HFFc6 (cell line): ENCODE measurements around the gene SYNJ2. TPM values are rescaled to one million over a fixed set of nuclear protein-coding genes. Genes with fewer than 3 reads are reported as not detected.
A peak's percentile ranks its signal among the peaks of the same experiment; 100 is the strongest.
"Not testable (repeated sequence)": the region's sequence is repeated elsewhere in the genome, so short reads cannot be mapped to it uniquely, and the experiment has no call there.

Experiments used
- DNase-seq: peaks from one replicate; pipeline ENCODE4 v3.0.0-alpha.2; 2018
- H3K27ac Mint-ChIP-seq: 2 replicates; pipeline ENCODE4 v1.8.0; 2020; ENCODE audit warnings: mild to moderate bottlenecking, mixed read lengths
- H3K27me3 Mint-ChIP-seq: 2 replicates; pipeline ENCODE4 v1.8.0; 2021; ENCODE audit warnings: mild to moderate bottlenecking, moderate library complexity, mixed read lengths; ENCODE audit not compliant: insufficient read depth
- H3K36me3 Mint-ChIP-seq: 2 replicates; pipeline ENCODE4 v1.8.0; 2021; ENCODE audit warnings: low read depth, mixed read lengths
- H3K4me1 Mint-ChIP-seq: 2 replicates; pipeline ENCODE4 v1.8.0; 2020; ENCODE audit warnings: low read depth, mixed read lengths
- H3K4me3 Mint-ChIP-seq: 2 replicates; pipeline ENCODE4 v1.8.0; 2020; ENCODE audit warnings: mild to moderate bottlenecking, moderate library complexity, mixed read lengths
- H3K9me3 Mint-ChIP-seq: 2 replicates; pipeline ENCODE4 v1.8.0; 2020; ENCODE audit warnings: mild to moderate bottlenecking, mixed read lengths
- total RNA-seq, 6 experiments: library from RNA; stranded (reverse); fragmentation: NEBNext Ultra II Directional; extraction: Animal tissue kit (Norgen Biotek cat#: 25700); gene quantifications; 2 replicates in 1 of 6; 3 replicates in 5 of 6; pipeline ENCODE4 v1.2.3, GENCODE V29; 2021
- TF ChIP-seq, protein P1 (sequence below): fragments of 200-600 bp; sonication (generic); IDR thresholded peaks from 2 replicates; pipeline ENCODE4 v1.5.0; 2021; ENCODE audit warnings: antibody characterized with exemption, mild to moderate bottlenecking

The SYNJ2 gene
- total RNA-seq, 6 experiments from 2014 or later: 31.8 to 46.4 (median 41.3) TPM

- Mint-ChIP-seq H3K4me3 (no peak overlapping the region), H3K9me3 (no peaks in the 10 kb centered on the region; the same call in 1 of the 2 replicates), H3K27me3 (peaks cover 2% of the 10 kb centered on the region; the same call in 1 of the 2 replicates), H3K36me3 (peaks cover 10% of the 10 kb centered on the region; the same call in 1 of the 2 replicates), H3K4me1 (peaks cover 23% of the 10 kb centered on the region), H3K27ac (no peak overlapping the region)
- TF ChIP-seq, protein P1, sequence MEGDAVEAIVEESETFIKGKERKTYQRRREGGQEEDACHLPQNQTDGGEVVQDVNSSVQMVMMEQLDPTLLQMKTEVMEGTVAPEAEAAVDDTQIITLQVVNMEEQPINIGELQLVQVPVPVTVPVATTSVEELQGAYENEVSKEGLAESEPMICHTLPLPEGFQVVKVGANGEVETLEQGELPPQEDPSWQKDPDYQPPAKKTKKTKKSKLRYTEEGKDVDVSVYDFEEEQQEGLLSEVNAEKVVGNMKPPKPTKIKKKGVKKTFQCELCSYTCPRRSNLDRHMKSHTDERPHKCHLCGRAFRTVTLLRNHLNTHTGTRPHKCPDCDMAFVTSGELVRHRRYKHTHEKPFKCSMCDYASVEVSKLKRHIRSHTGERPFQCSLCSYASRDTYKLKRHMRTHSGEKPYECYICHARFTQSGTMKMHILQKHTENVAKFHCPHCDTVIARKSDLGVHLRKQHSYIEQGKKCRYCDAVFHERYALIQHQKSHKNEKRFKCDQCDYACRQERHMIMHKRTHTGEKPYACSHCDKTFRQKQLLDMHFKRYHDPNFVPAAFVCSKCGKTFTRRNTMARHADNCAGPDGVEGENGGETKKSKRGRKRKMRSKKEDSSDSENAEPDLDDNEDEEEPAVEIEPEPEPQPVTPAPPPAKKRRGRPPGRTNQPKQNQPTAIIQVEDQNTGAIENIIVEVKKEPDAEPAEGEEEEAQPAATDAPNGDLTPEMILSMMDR: no peak
- no peak for DNase-seq
These were observed 14.6 kb upstream of the SYNJ2 start for GRCh38 chr6:157967020-157967419.

- no peaks in the 10 kb centered on the region; the same call in 1 of the 2 replicates for H3K9me3 Mint-ChIP-seq
- no peak for DNase-seq
- peaks cover 23% of the 10 kb centered on the region for H3K4me1 Mint-ChIP-seq
- TF ChIP-seq, protein P1: no peak
- no peak overlapping the region for H3K4me3 Mint-ChIP-seq
- H3K36me3 Mint-ChIP-seq: peaks cover 10% of the 10 kb centered on the region; the same call in 1 of the 2 replicates
- peaks cover 2% of the 10 kb centered on the region; the same call in 1 of the 2 replicates for H3K27me3 Mint-ChIP-seq
- no peak overlapping the region for H3K27ac Mint-ChIP-seq
These were observed 14.2 kb upstream of the SYNJ2 start for GRCh38 chr6:157967486-157967885.

DNA sequence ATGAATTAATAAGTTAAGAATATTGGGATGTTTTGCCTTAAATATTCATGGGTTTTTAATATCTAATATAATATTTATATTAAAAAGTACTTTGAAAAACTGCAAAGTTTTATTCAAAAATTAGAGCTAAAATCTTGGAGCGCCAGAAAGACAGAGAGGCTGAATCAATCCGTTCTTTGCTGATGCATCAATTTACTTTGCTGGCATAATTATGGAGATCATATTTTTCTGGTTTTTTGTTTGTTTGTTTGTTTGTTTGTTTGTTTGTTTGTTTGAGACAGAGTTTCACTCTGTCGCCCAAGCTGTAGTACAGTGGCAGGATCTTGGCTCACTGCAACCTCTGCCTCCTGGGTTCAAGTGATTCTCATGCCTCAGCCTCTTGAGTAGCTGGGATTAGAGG, 9.5 kb upstream of the SYNJ2 start:
- not testable (repeated sequence) for H3K4me3 Mint-ChIP-seq, DNase-seq, H3K36me3 Mint-ChIP-seq, H3K9me3 Mint-ChIP-seq, H3K27me3 Mint-ChIP-seq, H3K27ac Mint-ChIP-seq
- peaks cover 23% of the 10 kb centered on the region for H3K4me1 Mint-ChIP-seq

DNA sequence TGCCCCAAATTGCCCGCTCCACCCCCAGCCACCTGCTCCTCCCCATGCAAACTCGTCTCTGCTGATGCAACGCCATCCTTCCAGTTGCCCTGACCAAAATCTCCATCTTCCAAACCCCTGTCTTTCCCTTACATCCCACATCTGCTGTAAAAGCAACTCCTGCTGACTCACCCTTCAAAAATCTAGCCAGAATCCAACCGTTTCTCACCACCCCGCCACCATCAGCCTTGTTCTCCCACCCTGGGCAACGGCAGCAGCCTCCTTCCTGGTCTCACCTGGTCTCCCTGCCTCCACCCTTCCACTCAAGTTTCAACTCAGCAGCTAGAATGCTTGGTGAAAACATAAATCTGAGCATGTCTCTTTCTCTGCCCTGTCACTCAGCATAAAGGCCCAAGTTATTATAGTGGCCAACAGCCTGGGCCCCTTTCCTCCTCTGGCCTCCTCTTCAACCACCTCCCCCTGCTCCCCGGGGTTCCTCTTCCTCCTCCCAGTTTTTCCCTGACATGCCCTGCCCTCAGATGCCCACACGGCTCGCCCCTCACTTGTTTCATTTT, 7.2 kb upstream of the SYNJ2 start:
- Mint-ChIP-seq H3K36me3 (no peaks in the 10 kb centered on the region), H3K9me3 (no peaks in the 10 kb centered on the region), H3K27me3 (peaks cover 2% of the 10 kb centered on the region), H3K4me3 (no peak overlapping the region), H3K27ac (no peak overlapping the region), H3K4me1 (peaks cover 15% of the 10 kb centered on the region)
- peak; percentile 22 for DNase-seq
- TF ChIP-seq, protein P1: no peak

- Mint-ChIP-seq H3K4me1 (peaks cover 16% of the 10 kb centered on the region), H3K27ac (no peak overlapping the region)
These were observed 6.7 kb upstream of the SYNJ2 start for GRCh38 chr6:157974967-157975366.

DNA sequence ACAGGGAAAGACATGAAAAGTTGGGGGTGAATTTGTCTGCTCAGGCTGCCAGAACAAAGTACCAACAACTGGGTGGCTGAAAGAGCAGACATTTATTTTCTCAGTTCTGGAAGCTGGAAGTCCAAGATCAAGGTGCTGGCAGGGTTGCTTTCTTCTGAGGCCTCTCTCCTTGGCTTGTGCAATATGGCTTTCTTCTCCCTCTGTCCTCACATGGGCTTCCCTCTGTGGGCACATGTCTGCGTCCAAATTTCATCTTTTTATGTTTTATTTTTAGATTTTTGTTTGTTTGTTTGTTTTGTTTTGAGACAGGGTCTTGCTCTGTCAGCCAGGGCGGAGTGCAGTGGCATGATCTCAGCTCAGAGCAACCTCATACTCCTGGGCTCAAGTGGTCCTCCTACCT, 6.2 kb upstream of the SYNJ2 start:
- H3K27ac Mint-ChIP-seq: no peak overlapping the region
- no peak overlapping the region for H3K4me3 Mint-ChIP-seq
- no peaks in the 10 kb centered on the region for H3K36me3 Mint-ChIP-seq
- peaks cover 21% of the 10 kb centered on the region for H3K4me1 Mint-ChIP-seq
- DNase-seq: no peak
- TF ChIP-seq, protein P1: no peak
- H3K9me3 Mint-ChIP-seq: no peaks in the 10 kb centered on the region
- H3K27me3 Mint-ChIP-seq: peaks cover 2% of the 10 kb centered on the region

More at GRCh38 chr6:157974967-157975366, 6.7 kb upstream of the SYNJ2 start:
- peaks cover 2% of the 10 kb centered on the region for H3K27me3 Mint-ChIP-seq
- H3K4me3 Mint-ChIP-seq: no peak overlapping the region
- H3K9me3 Mint-ChIP-seq: no peaks in the 10 kb centered on the region
- H3K36me3 Mint-ChIP-seq: no peaks in the 10 kb centered on the region
- no peak for DNase-seq
- TF ChIP-seq, protein P1: no peak
